Fibroblast of lung (primary cell): ENCODE results near the gene COL24A1. TPM values are rescaled to one million over a fixed set of nuclear protein-coding genes. Genes with fewer than 3 reads are reported as not detected.

Experiments
- DNase-seq, 2 donors: peaks; one replicate each; pipeline versions ENCODE4 v3.0.0 to v3.0.0-alpha.2; 2010; ENCODE audit warnings: low read depth in 2 of 2
- H2AFZ ChIP-seq: 2 replicates; pipeline ENCODE4 v1.5.1; 2012; ENCODE audit warnings: low read length, control low read depth, inconsistent platforms
- H3K27ac ChIP-seq: 2 replicates; pipeline ENCODE4 v1.5.1; 2011; ENCODE audit warnings: low read length, control low read depth; ENCODE audit not compliant: insufficient read depth
- H3K27me3 ChIP-seq: 2 replicates; pipeline ENCODE4 v1.5.1; 2011; ENCODE audit warnings: mild to moderate bottlenecking, low read length; ENCODE audit not compliant: control insufficient read depth, insufficient read depth
- H3K36me3 ChIP-seq: 2 replicates; pipeline ENCODE4 v1.5.1; 2011; ENCODE audit warnings: low read length; ENCODE audit not compliant: control insufficient read depth, insufficient read depth
- H3K4me1 ChIP-seq: 2 replicates; pipeline ENCODE4 v1.5.1; 2011; ENCODE audit warnings: low read length; ENCODE audit not compliant: control insufficient read depth, insufficient read depth; ENCODE audit errors: extremely low read depth
- H3K4me2 ChIP-seq: 2 replicates; pipeline ENCODE4 v1.5.1; 2011; ENCODE audit warnings: low read length, control low read depth; ENCODE audit not compliant: insufficient read depth; ENCODE audit errors: extremely low read depth
- H3K4me3 ChIP-seq, 4 experiments: fragments of 200-600 bp in 1 of 4; sonication (generic) in 1 of 4; replicated peaks in 1 of 4; 2 replicates each; pipeline ENCODE4 v1.5.1; 2011 to 2016; ENCODE audit warnings: low read length in 4 of 4, low read depth in 3 of 4, mild to moderate bottlenecking in 3 of 4, control low read depth in 2 of 4, inconsistent platforms in 1 of 4, mixed read lengths in 1 of 4; ENCODE audit not compliant: insufficient read depth in 1 of 4; ENCODE audit errors: control extremely low read depth in 1 of 4
- H3K79me2 ChIP-seq: 2 replicates; pipeline ENCODE4 v1.5.1; 2012; ENCODE audit warnings: mild to moderate bottlenecking, low read length, inconsistent platforms; ENCODE audit not compliant: control insufficient read depth, insufficient read depth
- H3K9ac ChIP-seq: 2 replicates; pipeline ENCODE4 v1.5.1; 2011; ENCODE audit warnings: mild to moderate bottlenecking, low read length, control low read depth; ENCODE audit not compliant: insufficient read depth
- H3K9me3 ChIP-seq: 2 replicates; pipeline ENCODE4 v1.5.1; 2012; ENCODE audit warnings: low read depth, low read length; ENCODE audit not compliant: control insufficient read depth, insufficient read depth
- H4K20me1 ChIP-seq: 2 replicates; pipeline ENCODE4 v1.5.1; 2011; ENCODE audit warnings: low read length; ENCODE audit not compliant: control insufficient read depth, insufficient read depth; ENCODE audit errors: extremely low read depth
- CTCF ChIP-seq, 2 donors: IDR thresholded peaks in 1 of 2; conservative IDR thresholded peaks in 1 of 2; 1 replicate in 1 of 2; 2 replicates in 1 of 2; pipeline ENCODE4 v1.5.1; 2011 to 2012; ENCODE audit warnings: low read length in 2 of 2, control low read depth in 1 of 2, inconsistent platforms in 1 of 2, low read depth in 1 of 2, mild to moderate bottlenecking in 1 of 2
- EZH2 ChIP-seq: IDR thresholded peaks from 2 replicates; pipeline ENCODE4 v1.5.1; 2012; ENCODE audit warnings: low read length, control low read depth, mild to moderate bottlenecking; ENCODE audit errors: missing control alignments
- polyA plus RNA-seq, 2 donors: library from polyadenylated mRNA; depleted of rRNA in 1 of 2; stranded (reverse) in 1 of 2; unstranded in 1 of 2; fragments of >200 nt; gene quantifications; 2 replicates each; pipeline ENCODE4 v1.2.1, GENCODE V29; 2011 to 2012; ENCODE audit warnings: missing spikeins in 1 of 2
- total RNA-seq: library from RNA; depleted of rRNA; stranded (reverse); fragments of >200 nt; gene quantifications from 2 replicates; pipeline ENCODE4 v1.2.1, GENCODE V29; 2014

The COL24A1 gene
- total and polyA plus RNA-seq, 2 donors (not counting 1 experiment from before 2014, with no cell fraction given), result 0.31 to 3.3 TPM

DNA sequence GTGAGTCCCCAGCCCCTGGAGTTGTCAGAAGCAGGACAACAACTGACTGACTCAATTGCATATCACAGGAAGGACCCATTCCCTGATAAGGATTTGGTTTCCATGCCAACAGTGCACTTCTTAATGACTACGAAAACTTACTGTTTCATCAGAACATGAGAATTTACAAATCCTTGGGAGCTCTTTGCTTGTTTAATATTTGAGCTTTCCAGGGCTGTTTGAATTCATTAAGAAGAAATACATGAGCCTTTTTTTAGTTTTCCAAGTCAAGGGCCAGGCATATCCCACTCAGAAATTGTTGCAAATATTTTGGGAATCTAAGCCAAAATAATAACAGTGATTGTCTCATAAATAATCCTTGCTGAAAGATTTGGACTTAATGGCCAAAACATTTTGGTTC is 27.2 kb upstream of the COL24A1 start:
- no peaks in the 10 kb centered on the region for H3K9me3 ChIP-seq
- no peak for TF ChIP-seq CTCF (conservative IDR thresholded peaks at IDR 0.05 in 1 of 2, IDR thresholded peaks at IDR 0.05 in 1 of 2; ENCODE audit: low read depth in 1 of 2, low read length in 2 of 2)
- no peak for TF ChIP-seq EZH2
- no peaks in the 10 kb centered on the region for H3K79me2 ChIP-seq
- no peak overlapping the region for H3K27ac ChIP-seq
- peak in 1 of 2 donors; percentile 60 for DNase-seq
- no peaks in the 10 kb centered on the region for H3K27me3 ChIP-seq
- H3K4me1 ChIP-seq, result no peaks in the 10 kb centered on the region
- H3K4me3 ChIP-seq, result no peak overlapping the region
- H3K9ac ChIP-seq, result no peak overlapping the region
- no peaks in the 10 kb centered on the region for H3K36me3 ChIP-seq
- H3K4me2 ChIP-seq, result no peak overlapping the region
- no peak overlapping the region for H2AFZ ChIP-seq
- no peaks in the 10 kb centered on the region for H4K20me1 ChIP-seq

GRCh38 chr1:86176226-86176625 is 19.7 kb upstream of the COL24A1 start:
- Histone ChIP-seq H3K27me3 (no peaks in the 10 kb centered on the region), H3K4me1 (no peaks in the 10 kb centered on the region), H3K79me2 (no peaks in the 10 kb centered on the region), H2AFZ (no peak overlapping the region), H3K9me3 (no peaks in the 10 kb centered on the region), H4K20me1 (no peaks in the 10 kb centered on the region), H3K9ac (no peak overlapping the region), H3K27ac (no peak overlapping the region), H3K4me2 (no peak overlapping the region), H3K4me3 (no peak overlapping the region), H3K36me3 (no peaks in the 10 kb centered on the region)
- DNase-seq, result no peak
- no peak for TF ChIP-seq EZH2
- TF ChIP-seq CTCF (conservative IDR thresholded peaks at IDR 0.05 in 1 of 2, IDR thresholded peaks at IDR 0.05 in 1 of 2; ENCODE audit: low read depth in 1 of 2, low read length in 2 of 2), result no peak

- H3K9ac ChIP-seq, result no peak overlapping the region
- no peaks in the 10 kb centered on the region for H3K36me3 ChIP-seq
- no peaks in the 10 kb centered on the region for H3K4me1 ChIP-seq
- H3K27me3 ChIP-seq, result no peaks in the 10 kb centered on the region
- H3K4me3 ChIP-seq, result no peak overlapping the region
- H3K79me2 ChIP-seq, result no peaks in the 10 kb centered on the region
- no peak overlapping the region for H2AFZ ChIP-seq
- no peak for DNase-seq
- no peaks in the 10 kb centered on the region for H3K9me3 ChIP-seq
- TF ChIP-seq CTCF (conservative IDR thresholded peaks at IDR 0.05 in 1 of 2, IDR thresholded peaks at IDR 0.05 in 1 of 2; ENCODE audit: low read depth in 1 of 2, low read length in 2 of 2), result no peak
- no peak for TF ChIP-seq EZH2
- no peak overlapping the region for H3K27ac ChIP-seq
- H4K20me1 ChIP-seq, result no peaks in the 10 kb centered on the region
- no peak overlapping the region for H3K4me2 ChIP-seq
These were observed 19.2 kb upstream of the COL24A1 start for GRCh38 chr1:86175756-86176155.
